Stimulated activated CD4-positive, alpha-beta T cell treated with anti-CD3 and anti-CD28 coated beads, TNF-alpha, amount 100 ng/mL, for 24 hours (primary cell): ENCODE data around the gene ADH1A.
"Not testable (repeated sequence)": the region's sequence is repeated elsewhere in the genome, so short reads cannot be mapped to it uniquely, and the experiment has no call there.

Source experiments
- DNase-seq, 3 experiments: peaks; one replicate each; pipeline ENCODE4 v3.0.0-alpha.2; 2020; ENCODE audit warnings: low read depth in 3 of 3

Gene ADH1A

GRCh38 chr4:99290848-99291786, at the start of gene ADH1A:
TSS of gene ADH1A (minus strand) at chr4:99290985. CDS start at chr4:99290914, 71 bp downstream.
- no peak for DNase-seq

GRCh38 chr4:99339172-99339571, 48.4 kb upstream of the ADH1A start:
- no peak for DNase-seq

DNA sequence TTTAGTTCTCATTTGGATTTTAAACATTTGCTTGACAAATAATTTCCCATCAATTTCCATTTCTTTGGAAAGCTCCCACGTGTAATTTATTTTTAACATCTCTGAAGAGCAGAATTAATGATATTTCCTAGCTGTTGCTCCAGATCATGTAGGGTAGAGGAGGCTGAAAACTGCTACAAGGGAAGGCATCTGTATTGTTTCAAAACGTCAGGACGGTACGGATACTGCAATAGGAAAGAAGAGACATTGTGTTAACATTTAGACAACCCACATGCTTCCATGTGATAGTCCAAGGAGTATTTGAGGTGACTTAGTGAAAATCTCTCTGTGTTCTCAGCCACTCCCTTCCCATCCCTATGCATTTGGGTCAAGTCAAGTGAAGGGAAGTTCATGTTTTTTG, 45.8 kb upstream of the ADH1A start:
- no peak for DNase-seq

GRCh38 chr4:99334880-99335279, 44.1 kb upstream of the ADH1A start:
- no peak for DNase-seq

- no peak for DNase-seq
These were observed 39.9 kb upstream of the ADH1A start for GRCh38 chr4:99330648-99331047.

GRCh38 chr4:99329876-99330275, 39.1 kb upstream of the ADH1A start:
- no peak for DNase-seq

DNA sequence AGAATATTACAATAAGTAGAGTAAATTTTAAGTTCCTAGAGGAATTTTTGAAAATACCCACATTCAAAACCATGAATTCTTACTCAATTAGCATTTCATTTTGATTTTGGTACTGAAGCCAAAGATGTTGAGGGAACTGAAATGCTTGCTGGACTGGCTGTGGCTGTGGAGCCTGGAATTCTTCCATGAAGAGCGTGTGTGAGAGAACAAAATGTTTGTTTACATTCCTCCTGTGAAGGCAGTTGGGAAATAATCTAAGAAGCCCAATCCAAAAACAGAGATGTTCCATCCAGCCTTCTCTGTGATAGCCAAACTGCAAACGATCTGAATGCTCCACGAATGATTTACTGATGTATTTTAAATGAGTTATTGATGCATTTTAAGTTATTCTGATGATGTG, 34.2 kb upstream of the ADH1A start:
- no peak for DNase-seq

GRCh38 chr4:99324361-99324760, 33.6 kb upstream of the ADH1A start:
- DNase-seq = no peak

- DNase-seq = no peak
These were observed 33.0 kb upstream of the ADH1A start for GRCh38 chr4:99323756-99324155.

DNA sequence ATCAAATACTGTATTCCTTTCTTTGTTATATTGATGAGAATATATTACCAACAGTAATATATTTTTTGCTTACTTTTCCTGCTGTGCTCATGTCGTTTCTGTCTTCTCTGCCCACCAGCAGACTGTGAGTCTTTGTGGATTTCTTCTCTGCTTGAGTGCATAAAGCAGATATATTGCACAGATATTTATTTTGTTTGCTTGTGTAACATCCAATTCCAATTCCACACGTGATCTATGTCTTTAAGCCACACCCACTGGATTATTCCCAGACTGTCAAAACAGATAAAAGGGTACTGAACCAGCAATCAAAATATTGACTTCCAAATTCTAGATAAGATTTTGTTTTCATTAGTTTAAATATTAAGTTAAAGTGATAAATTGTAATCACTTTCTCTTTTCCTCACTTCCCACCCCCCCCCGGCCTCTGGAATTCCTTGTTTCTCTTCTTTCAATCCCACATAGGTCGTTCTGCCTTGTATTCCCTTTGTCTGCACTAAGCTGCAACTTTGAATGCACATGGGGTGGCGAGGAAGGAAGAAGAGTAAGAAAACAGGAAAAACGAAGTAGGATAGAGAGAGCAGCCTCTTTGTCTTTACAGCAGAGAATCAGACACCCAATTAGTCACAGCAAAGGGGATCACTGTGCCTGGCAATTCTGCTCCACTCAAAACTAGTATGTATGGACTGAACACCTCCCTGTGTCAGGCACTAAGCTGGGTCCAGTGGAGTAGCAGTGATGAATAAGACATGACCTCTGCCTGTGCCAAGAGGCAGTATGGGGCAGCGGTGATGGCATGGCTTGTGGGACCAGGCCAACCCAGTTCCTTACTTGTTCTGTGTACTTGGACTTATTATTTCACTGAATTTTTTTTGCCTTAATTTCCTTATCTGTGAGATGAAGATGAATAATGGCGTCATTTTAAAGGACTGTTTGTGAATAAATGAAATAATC, 30.7 kb upstream of the ADH1A start, which contains the start of gene ADH1B:
Gene ADH1B, minus strand, starts transcription at position 161 of the 951 bp plus-strand sequence. Its CDS starts 70 bp downstream, at position 91.
- DNase-seq = no peak

GRCh38 chr4:99317811-99318210, 27.0 kb upstream of the ADH1A start:
- not testable (repeated sequence) for DNase-seq

DNA sequence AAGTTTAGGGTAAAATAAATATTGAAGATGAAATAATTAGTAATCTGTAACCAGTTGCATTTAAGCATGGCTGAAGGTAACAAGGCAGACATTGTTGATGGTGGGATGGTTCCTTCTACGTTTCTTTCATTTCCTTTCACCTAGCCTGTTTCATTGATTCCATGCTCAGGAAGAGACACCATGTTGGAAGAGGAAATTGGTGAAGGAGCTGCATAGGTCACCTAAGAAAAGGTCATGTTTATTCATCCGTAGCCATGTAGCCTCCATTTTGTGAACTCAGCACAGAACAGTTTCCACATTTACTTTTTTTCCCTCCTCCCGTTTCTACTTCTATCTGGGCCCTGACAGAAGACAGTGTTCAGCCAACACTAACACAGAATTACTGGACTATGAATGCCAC, 26.6 kb upstream of the ADH1A start:
- DNase-seq = no peak

- no peak for DNase-seq
These were observed 25.1 kb upstream of the ADH1A start for GRCh38 chr4:99315839-99316238.

- no peak for DNase-seq
These were observed 23.4 kb upstream of the ADH1A start for GRCh38 chr4:99314211-99314610.

DNA sequence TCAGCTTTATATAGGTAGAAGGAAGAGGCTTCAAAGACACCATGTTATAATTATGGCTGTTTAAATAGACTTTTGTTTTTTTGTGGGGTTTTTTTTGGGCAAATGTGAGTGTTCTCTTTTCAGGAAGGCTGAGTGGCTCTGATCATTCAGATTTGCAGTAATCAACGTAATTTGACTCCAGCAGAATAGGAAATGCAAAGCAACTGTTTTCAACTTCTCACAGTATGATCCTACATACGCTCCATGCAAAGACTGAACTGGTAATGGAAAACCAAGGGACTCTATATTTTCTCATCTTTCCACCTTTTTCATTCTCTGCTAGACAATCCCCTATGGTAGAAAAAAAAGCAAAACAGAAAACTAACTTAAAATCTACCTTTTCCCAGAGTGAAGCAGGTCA, 19.6 kb upstream of the ADH1A start:
- no peak for DNase-seq

DNA sequence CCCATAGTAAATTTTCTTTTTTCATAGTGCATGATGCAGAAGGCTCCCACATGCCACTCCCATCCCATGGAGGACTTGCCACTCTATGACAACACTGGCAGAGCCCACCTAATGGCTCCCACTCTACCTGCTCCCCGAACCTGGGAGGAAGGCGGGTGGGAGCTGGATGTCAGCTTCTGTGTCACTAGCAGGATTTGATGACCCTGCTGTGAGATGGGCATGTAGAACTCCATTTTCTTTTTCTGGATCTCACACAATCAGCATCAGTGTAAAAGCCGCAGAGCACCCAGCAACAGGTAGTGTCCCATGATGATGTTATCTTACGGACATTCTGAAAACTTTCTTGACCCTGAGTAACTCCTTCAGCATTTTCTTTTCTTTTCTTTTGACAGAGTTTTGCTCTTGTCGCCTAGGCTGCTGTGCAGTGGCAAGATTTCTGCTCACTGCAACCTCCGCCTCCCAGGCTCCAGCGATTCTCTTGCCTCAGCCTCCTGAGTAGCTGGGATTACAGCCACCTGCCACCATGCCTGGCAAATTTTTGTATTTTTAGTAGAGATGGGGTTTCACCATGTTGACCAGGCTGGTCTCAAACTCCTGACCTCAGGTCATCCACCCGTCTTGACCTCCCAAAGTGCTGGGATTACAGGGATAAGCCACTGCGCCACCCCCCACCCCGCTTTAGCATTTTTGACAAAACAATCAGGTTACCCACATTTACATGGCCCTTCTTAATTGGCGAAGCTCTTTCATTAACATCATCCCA, 15.0 kb upstream of the ADH1A start:
- DNase-seq = no peak

GRCh38 chr4:99301376-99302164, 10.8 kb upstream of the ADH1A start:
- no peak for DNase-seq

GRCh38 chr4:99300934-99301333, 10.1 kb upstream of the ADH1A start:
- no peak for DNase-seq

DNA sequence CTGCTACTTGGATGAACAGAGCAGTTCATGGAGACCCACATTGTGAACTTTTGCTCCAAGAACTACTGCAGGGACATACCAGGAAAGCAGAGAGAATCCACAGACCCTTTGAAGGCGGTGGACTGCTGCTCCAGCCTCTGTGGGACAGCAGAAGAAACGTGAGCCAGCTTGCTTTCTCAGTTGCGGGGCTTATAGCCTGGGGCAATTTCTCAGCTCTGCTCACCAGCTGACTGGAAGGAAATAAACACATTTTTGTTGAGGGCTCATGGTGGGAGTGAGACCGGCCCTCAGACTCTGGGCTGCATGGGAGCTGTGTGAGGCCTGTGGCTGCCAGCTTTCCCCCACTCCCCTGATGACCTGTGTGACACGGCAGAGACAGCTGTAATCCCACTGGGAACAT, 2.6 kb upstream of the ADH1A start:
- DNase-seq = no peak

GRCh38 chr4:99285387-99285786, 5.4 kb downstream of the ADH1A start:
- DNase-seq = no peak

GRCh38 chr4:99282731-99283130, 8.1 kb downstream of the ADH1A start:
- no peak for DNase-seq
